Upper lobe of left lung (tissue), 6 donors: Measurements from ENCODE around the gene GALNT18. TPM values are rescaled to one million over a fixed set of nuclear protein-coding genes. Genes with fewer than 3 reads are reported as not detected.
A peak's percentile ranks its signal among the peaks of the same experiment; 100 is the strongest.

Experiments used
- ATAC-seq, 2 donors: fragments of 200-7000 bp; cut with Tn5 transposase; one replicate each; pipeline ENCODE4 v1.9.1; 2022; ENCODE audit warnings: mild to moderate bottlenecking in 2 of 2, moderate library complexity in 2 of 2; ENCODE audit not compliant: low FRiP score in 2 of 2
- DNase-seq, 2 donors: peaks; one replicate each; pipeline ENCODE4 v3.0.0-alpha.2; 2019 to 2020
- H3K27ac ChIP-seq, 4 donors: fragments of 200-600 bp; sonication (generic); one replicate each; pipeline ENCODE4 v1.5.1; 2016 to 2019
- H3K27me3 ChIP-seq, 4 donors: fragments of 200-600 bp; sonication (generic); one replicate each; pipeline ENCODE4 v1.5.1; 2017 to 2019
- H3K36me3 ChIP-seq, 4 donors: fragments of 200-600 bp; sonication (generic); one replicate each; pipeline ENCODE4 v1.5.1; 2016 to 2019
- H3K4me1 ChIP-seq, 4 donors: fragments of 200-600 bp; sonication (generic); one replicate each; pipeline ENCODE4 v1.5.1; 2018 to 2019
- H3K4me3 ChIP-seq, 4 donors: fragments of 200-600 bp; sonication (generic); one replicate each; pipeline ENCODE4 v1.5.1; 2017 to 2019; ENCODE audit warnings: mild to moderate bottlenecking in 2 of 4, moderate library complexity in 1 of 4
- H3K9me3 ChIP-seq, 4 donors: fragments of 200-600 bp; sonication (generic); one replicate each; pipeline ENCODE4 v1.5.1; 2018 to 2019
- EP300 ChIP-seq, 4 donors: sonication (generic); formaldehyde crosslinking; IDR thresholded peaks; one replicate each; pipeline ENCODE4 v1.5.1; 2017; ENCODE audit warnings: antibody characterized with exemption in 4 of 4, control low read depth in 2 of 4
- POLR2A ChIP-seq, 4 donors: fragments of 450-650 bp; IDR thresholded peaks; one replicate each; pipeline ENCODE4 v1.5.1; 2016 to 2017; ENCODE audit warnings: antibody characterized with exemption in 4 of 4, mild to moderate bottlenecking in 2 of 4
- POLR2AphosphoS5 ChIP-seq, 2 donors: sonication (generic); formaldehyde crosslinking; IDR thresholded peaks; one replicate each; pipeline ENCODE4 v1.5.1; 2017; ENCODE audit warnings: antibody characterized with exemption in 2 of 2
- WGBS, 2 donors: methylation state at CpG; one replicate each; pipeline ENCODE4 v1.1.5; 2017 to 2018; 5-methylcytosine and 5-hydroxymethylcytosine counted together
- total RNA-seq, 6 donors: library from RNA; depleted of rRNA in 4 of 6; stranded (reverse); fragments of >200 nt in 4 of 6; gene quantifications; one replicate each; pipeline versions ENCODE4 v1.1.0 to v1.2.1, GENCODE V29; 2016 to 2021
- TF ChIP-seq, protein P1 (sequence below), 6 experiments: fragments of 450-650 bp in 4 of 6; fragments of 200-600 bp in 2 of 6; sonication (generic) in 2 of 6; IDR thresholded peaks; one replicate each; pipeline ENCODE4 v1.5.1; 2016 to 2019; ENCODE audit warnings: antibody characterized with exemption in 6 of 6
- donor health status: DM: no; HTN: no; CAD: no; lungs with moderate emphysema.
- donor health status: DM: no; HTN: yes; CAD: no; lungs with severe emphysema.

Gene GALNT18
- total RNA-seq, 6 donors from 2014 or later, result 48.2 to 115 (median 61.8) TPM

DNA sequence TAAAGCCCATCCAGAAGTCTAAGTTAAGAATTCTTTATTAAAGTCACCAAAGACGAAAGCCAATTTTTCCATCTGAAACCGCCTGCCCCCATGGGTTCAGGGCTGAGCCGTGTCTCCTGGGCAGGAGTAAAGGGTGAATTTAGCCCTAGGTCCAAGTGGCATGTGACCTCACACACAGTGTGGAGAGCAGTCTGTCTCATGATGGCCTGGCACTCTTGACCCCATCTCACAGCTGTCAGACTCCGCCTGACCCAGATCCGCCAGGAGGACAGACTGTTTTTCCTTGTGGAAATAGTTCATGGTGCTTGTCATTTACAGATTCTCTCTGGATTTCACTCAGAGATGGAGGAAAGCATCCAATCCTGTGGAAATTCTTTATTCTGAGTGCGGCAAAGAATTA is 109.7 kb downstream of the GALNT18 start:
- Histone ChIP-seq H3K9me3 (no peaks in the 10 kb centered on the region), H3K27ac (no peak overlapping the region), H3K4me3 (no peak overlapping the region), H3K4me1 (peaks cover 10 to 23% (median 13%) of the 10 kb centered on the region in 4 donors), H3K36me3 (no peaks in the 10 kb centered on the region), H3K27me3 (no peaks in the 10 kb centered on the region)
- no peak for DNase-seq
- no peak for TF ChIP-seq EP300 (IDR thresholded peaks at IDR 0.05)
- TF ChIP-seq POLR2AphosphoS5 (IDR thresholded peaks at IDR 0.05), result no peak
- no peak for TF ChIP-seq POLR2A (IDR thresholded peaks at IDR 0.05)
- TF ChIP-seq, protein P1, sequence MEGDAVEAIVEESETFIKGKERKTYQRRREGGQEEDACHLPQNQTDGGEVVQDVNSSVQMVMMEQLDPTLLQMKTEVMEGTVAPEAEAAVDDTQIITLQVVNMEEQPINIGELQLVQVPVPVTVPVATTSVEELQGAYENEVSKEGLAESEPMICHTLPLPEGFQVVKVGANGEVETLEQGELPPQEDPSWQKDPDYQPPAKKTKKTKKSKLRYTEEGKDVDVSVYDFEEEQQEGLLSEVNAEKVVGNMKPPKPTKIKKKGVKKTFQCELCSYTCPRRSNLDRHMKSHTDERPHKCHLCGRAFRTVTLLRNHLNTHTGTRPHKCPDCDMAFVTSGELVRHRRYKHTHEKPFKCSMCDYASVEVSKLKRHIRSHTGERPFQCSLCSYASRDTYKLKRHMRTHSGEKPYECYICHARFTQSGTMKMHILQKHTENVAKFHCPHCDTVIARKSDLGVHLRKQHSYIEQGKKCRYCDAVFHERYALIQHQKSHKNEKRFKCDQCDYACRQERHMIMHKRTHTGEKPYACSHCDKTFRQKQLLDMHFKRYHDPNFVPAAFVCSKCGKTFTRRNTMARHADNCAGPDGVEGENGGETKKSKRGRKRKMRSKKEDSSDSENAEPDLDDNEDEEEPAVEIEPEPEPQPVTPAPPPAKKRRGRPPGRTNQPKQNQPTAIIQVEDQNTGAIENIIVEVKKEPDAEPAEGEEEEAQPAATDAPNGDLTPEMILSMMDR (IDR thresholded peaks at IDR 0.05), result no peak
- WGBS, 2 donors, result 95 to 96% methylated on average over 6 of the region's 6 CpGs
- ATAC-seq, result no peak

DNA sequence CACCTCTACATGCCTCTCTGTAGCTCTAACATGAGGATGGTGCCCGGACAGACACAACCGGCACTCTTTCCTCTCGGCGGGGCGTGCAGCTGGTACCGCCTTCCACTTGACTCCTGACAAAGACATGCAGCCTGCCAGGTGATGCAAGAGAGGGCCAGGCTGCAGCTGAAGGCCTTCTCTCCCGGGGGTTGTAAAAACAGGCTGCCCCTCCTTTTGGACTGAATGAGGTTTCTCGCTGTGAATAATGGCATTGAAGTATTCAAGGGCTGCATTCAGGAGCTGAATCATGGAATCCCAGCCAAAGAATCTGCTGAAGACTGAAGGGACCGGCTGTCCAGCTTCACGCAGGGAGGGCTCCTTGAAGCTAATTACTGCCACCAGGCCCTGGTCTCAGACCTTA is 110.9 kb downstream of the GALNT18 start:
- Histone ChIP-seq H3K4me3 (no peak overlapping the region), H3K36me3 (no peaks in the 10 kb centered on the region), H3K27me3 (no peaks in the 10 kb centered on the region), H3K4me1 (peaks cover 10 to 23% (median 15%) of the 10 kb centered on the region in 4 donors), H3K27ac (no peak overlapping the region), H3K9me3 (no peaks in the 10 kb centered on the region)
- TF ChIP-seq, protein P1 (IDR thresholded peaks at IDR 0.05), result no peak
- TF ChIP-seq POLR2A (IDR thresholded peaks at IDR 0.05) (no peak), POLR2AphosphoS5 (IDR thresholded peaks at IDR 0.05) (no peak), EP300 (IDR thresholded peaks at IDR 0.05) (no peak)
- DNase-seq (peak; percentile 13 to 47), ATAC-seq (peak in 1 of 2 donors; percentile 14)
- 79% methylated on average over 10 of the region's 10 CpGs; no CpG with 5 or more reads in 1 of the 2 donors for WGBS, 2 donors

DNA sequence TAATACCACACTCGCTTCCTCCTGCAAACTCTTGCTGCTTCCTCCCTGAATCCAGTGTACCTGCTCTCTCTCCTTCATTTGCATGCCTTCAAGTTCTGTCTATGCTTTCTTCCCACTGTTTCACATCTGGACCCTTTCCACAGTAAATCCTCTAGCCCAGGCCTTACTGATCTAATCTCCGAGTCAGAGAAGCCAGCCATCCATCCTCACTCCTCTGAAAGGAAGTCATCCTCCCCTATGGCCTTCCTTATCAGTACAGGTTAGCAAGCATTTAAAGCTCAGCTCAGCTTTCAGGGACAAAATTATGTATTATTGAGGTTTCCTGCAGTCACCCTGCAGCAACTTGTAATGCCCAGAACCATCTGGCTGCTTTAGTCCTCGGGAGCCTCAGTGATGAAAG is 116.1 kb downstream of the GALNT18 start:
- no peak for TF ChIP-seq EP300 (IDR thresholded peaks at IDR 0.05)
- TF ChIP-seq, protein P1 (IDR thresholded peaks at IDR 0.05), result no peak
- Histone ChIP-seq H3K4me3 (no peak overlapping the region), H3K27ac (no peak overlapping the region), H3K9me3 (no peaks in the 10 kb centered on the region), H3K27me3 (no peaks in the 10 kb centered on the region), H3K4me1 (peaks cover 16 to 37% (median 18%) of the 10 kb centered on the region in 4 donors), H3K36me3 (no peaks in the 10 kb centered on the region)
- DNase-seq (no peak), ATAC-seq (no peak)
- 61 to 73% methylated on average over 3 of the region's 3 CpGs for WGBS, 2 donors

GRCh38 chr11:11505190-11505589 is 116.6 kb downstream of the GALNT18 start:
- TF ChIP-seq POLR2A (IDR thresholded peaks at IDR 0.05), result no peak
- TF ChIP-seq POLR2AphosphoS5 (IDR thresholded peaks at IDR 0.05), result no peak
- TF ChIP-seq EP300 (IDR thresholded peaks at IDR 0.05), result no peak
- TF ChIP-seq, protein P1 (IDR thresholded peaks at IDR 0.05), result no peak
- no peak for DNase-seq
- Histone ChIP-seq H3K27ac (no peak overlapping the region), H3K36me3 (no peaks in the 10 kb centered on the region), H3K27me3 (no peaks in the 10 kb centered on the region), H3K4me1 (peaks cover 14 to 33% (median 18%) of the 10 kb centered on the region in 4 donors), H3K9me3 (no peaks in the 10 kb centered on the region), H3K4me3 (no peak overlapping the region)
- no peak for ATAC-seq

GRCh38 chr11:11504071-11504470 is 117.7 kb downstream of the GALNT18 start:
- DNase-seq, result no peak
- H3K36me3 ChIP-seq, result no peaks in the 10 kb centered on the region
- no peak for ATAC-seq
- H3K27ac ChIP-seq, result no peak overlapping the region
- H3K27me3 ChIP-seq, result no peaks in the 10 kb centered on the region
- no peaks in the 10 kb centered on the region for H3K9me3 ChIP-seq
- H3K4me1 ChIP-seq, result peaks cover 14 to 33% (median 18%) of the 10 kb centered on the region in 4 donors
- no peak for TF ChIP-seq EP300 (IDR thresholded peaks at IDR 0.05)
- no peak for TF ChIP-seq POLR2AphosphoS5 (IDR thresholded peaks at IDR 0.05)
- TF ChIP-seq, protein P1 (IDR thresholded peaks at IDR 0.05), result no peak
- no peak for TF ChIP-seq POLR2A (IDR thresholded peaks at IDR 0.05)
- no peak overlapping the region for H3K4me3 ChIP-seq
